Measurements from ENCODE around the gene SYNC. TPM values are rescaled to one million over a fixed set of nuclear protein-coding genes. Genes with fewer than 3 reads are reported as not detected.
"Not testable (repeated sequence)": the region's sequence is repeated elsewhere in the genome, so short reads cannot be mapped to it uniquely, and the experiment has no call there.

The SYNC gene
- total and polyA plus RNA-seq, 12 donors = 3.2 to 35.4 (median 6.8) TPM

GRCh38 chr1:32713081-32713480 lies 10.5 kb upstream of the SYNC start:
- peaks cover 7 to 10% of the 10 kb centered on the region in 2 donors for H3K4me1 ChIP-seq (replicated peaks in 1 of 2)
- no peak overlapping the region for H3K4me3 ChIP-seq
- TF ChIP-seq POLR2A (IDR thresholded peaks at IDR 0.05) = no peak
- TF ChIP-seq, protein P1, sequence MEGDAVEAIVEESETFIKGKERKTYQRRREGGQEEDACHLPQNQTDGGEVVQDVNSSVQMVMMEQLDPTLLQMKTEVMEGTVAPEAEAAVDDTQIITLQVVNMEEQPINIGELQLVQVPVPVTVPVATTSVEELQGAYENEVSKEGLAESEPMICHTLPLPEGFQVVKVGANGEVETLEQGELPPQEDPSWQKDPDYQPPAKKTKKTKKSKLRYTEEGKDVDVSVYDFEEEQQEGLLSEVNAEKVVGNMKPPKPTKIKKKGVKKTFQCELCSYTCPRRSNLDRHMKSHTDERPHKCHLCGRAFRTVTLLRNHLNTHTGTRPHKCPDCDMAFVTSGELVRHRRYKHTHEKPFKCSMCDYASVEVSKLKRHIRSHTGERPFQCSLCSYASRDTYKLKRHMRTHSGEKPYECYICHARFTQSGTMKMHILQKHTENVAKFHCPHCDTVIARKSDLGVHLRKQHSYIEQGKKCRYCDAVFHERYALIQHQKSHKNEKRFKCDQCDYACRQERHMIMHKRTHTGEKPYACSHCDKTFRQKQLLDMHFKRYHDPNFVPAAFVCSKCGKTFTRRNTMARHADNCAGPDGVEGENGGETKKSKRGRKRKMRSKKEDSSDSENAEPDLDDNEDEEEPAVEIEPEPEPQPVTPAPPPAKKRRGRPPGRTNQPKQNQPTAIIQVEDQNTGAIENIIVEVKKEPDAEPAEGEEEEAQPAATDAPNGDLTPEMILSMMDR (IDR thresholded peaks at IDR 0.05) = no peak
- no peak overlapping the region for H3K27ac ChIP-seq
- 87 to 95% (median 91%) methylated on average over 10 of the region's 10 CpGs for WGBS, 4 donors
- no peaks in the 10 kb centered on the region for H3K27me3 ChIP-seq
- no peaks in the 10 kb centered on the region for H3K36me3 ChIP-seq (replicated peaks in 1 of 2)
- H3K9me3 ChIP-seq (replicated peaks in 1 of 3) = no peaks in the 10 kb centered on the region
- DNase-seq = no peak
- intact Hi-C loops (cut with DNase I) = loop anchor here (10.0 kb wide), 2 partner anchors 152 to 162 kb away; partner anchors contain the start of gene FNDC5 (in 1 of the 2)

GRCh38 chr1:32711221-32711620 lies 8.7 kb upstream of the SYNC start:
- intact Hi-C loops (cut with DNase I) = loop anchor here (10.0 kb wide), 2 partner anchors 154 to 164 kb away; partner anchors contain the start of gene FNDC5 (in 1 of the 2)
- not testable (repeated sequence) for H3K36me3 ChIP-seq (replicated peaks in 1 of 2); H3K4me1 ChIP-seq (replicated peaks in 1 of 2); H3K27ac ChIP-seq; H3K4me3 ChIP-seq; DNase-seq; H3K27me3 ChIP-seq; H3K9me3 ChIP-seq (replicated peaks in 1 of 3)
- 61 to 73% (median 66%) methylated on average over 4 of the region's 4 CpGs for WGBS, 4 donors

GRCh38 chr1:32709476-32709875 lies 6.9 kb upstream of the SYNC start:
- H3K36me3 ChIP-seq (replicated peaks in 1 of 2) = no peaks in the 10 kb centered on the region
- intact Hi-C loops (cut with DNase I) = no loop called here
- peaks cover 0 to 4% of the 10 kb centered on the region in 2 donors for H3K4me1 ChIP-seq (replicated peaks in 1 of 2)
- no peak for DNase-seq
- TF ChIP-seq, protein P1 (IDR thresholded peaks at IDR 0.05) = no peak
- TF ChIP-seq POLR2A (IDR thresholded peaks at IDR 0.05) = no peak
- no peaks in the 10 kb centered on the region for H3K27me3 ChIP-seq
- WGBS, 4 donors = 57 to 69% (median 61%) methylated on average over 4 to 5 of the region's 5 CpGs
- no peak overlapping the region for H3K4me3 ChIP-seq
- H3K9me3 ChIP-seq (replicated peaks in 1 of 3) = no peaks in the 10 kb centered on the region
- no peak overlapping the region for H3K27ac ChIP-seq

DNA sequence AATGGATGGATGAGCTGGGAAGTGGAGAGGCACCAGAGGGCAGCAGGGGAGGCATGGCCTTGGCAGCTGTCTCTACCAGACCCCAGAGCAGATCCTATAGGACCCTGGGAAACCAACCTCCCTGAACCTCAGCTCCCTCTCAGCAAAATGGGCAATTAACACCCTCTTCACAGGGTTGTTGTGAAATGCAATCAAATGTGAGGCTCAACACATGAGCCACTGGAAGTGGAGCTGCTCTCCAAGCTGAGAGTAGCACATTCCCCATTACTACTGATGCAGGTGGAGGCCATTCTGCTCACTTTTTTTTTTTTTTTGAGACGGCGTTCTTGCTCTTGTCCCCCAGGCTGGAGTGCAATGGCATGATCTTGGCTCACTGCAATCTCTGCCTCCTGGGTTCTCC lies 6.5 kb upstream of the SYNC start:
- no peaks in the 10 kb centered on the region for H3K9me3 ChIP-seq (replicated peaks in 1 of 3)
- no peaks in the 10 kb centered on the region for H3K27me3 ChIP-seq
- 71 to 87% (median 76%) methylated on average over 2 of the region's 2 CpGs for WGBS, 4 donors
- H3K36me3 ChIP-seq (replicated peaks in 1 of 2) = no peaks in the 10 kb centered on the region
- no peak for TF ChIP-seq POLR2A (IDR thresholded peaks at IDR 0.05)
- TF ChIP-seq, protein P1 (IDR thresholded peaks at IDR 0.05) = no peak
- intact Hi-C loops (cut with DNase I) = no loop called here
- H3K4me3 ChIP-seq = no peak overlapping the region
- H3K27ac ChIP-seq = no peak overlapping the region
- H3K4me1 ChIP-seq (replicated peaks in 1 of 2) = peaks cover 0 to 4% of the 10 kb centered on the region in 2 donors
- no peak for DNase-seq

DNA sequence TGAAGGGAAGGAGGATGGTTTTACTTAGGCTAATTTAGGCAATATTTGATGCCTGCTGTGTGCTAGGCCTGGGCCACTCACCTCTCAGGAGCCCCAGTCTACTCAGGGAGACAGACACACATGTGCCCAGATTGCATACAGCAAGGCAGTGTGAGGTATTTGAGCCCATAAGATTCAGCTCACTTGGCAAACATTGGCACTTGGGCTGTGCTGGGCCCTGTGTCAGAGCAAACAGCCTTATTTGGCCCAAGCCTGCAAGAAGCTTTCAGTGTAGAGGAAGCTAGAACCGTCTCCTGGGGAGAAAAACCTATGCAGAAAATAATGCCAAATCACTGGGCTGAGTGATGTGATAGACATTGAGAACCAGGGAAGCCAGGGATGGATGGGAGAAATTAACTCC lies 3.9 kb upstream of the SYNC start:
- H3K4me1 ChIP-seq (replicated peaks in 1 of 2) = peaks cover 16 to 18% of the 10 kb centered on the region in 2 donors
- intact Hi-C loops (cut with DNase I) = no loop called here
- H3K36me3 ChIP-seq (replicated peaks in 1 of 2) = no peaks in the 10 kb centered on the region
- no peak overlapping the region for H3K4me3 ChIP-seq
- no peak for TF ChIP-seq POLR2A (IDR thresholded peaks at IDR 0.05)
- TF ChIP-seq, protein P1 (IDR thresholded peaks at IDR 0.05) = no peak
- no peak overlapping the region for H3K27ac ChIP-seq
- H3K27me3 ChIP-seq = no peaks in the 10 kb centered on the region
- 66 to 73% (median 71%) methylated on average over 1 of the region's 1 CpG for WGBS, 4 donors
- H3K9me3 ChIP-seq (replicated peaks in 1 of 3) = no peaks in the 10 kb centered on the region
- no peak for DNase-seq

All from adrenal gland (tissue), 12 donors.